IMR-90 (cell line): ENCODE data around the gene SLC10A6. TPM values are rescaled to one million over a fixed set of nuclear protein-coding genes. Genes with fewer than 3 reads are reported as not detected.

Experiments used
- ATAC-seq: fragments of 200-7000 bp; cut with Tn5 transposase; 2 replicates; pipeline ENCODE4 v1.9.1; 2020; ENCODE audit warnings: low read depth, mild to moderate bottlenecking, moderate library complexity
- BruUV-seq: library from RNA; stranded (reverse); fragments of 400-500 nt; replicated peaks from 2 replicates; lab custom pipeline; 2021; lab: Mats Ljungman, UMichigan
- CTCF ChIA-PET: fragments of 300-600 bp; formaldehyde crosslinking; extraction: SDS; loops from one replicate; lab custom pipeline; 2021; ENCODE audit warnings: antibody characterized with exemption; lab: Yijun Ruan, JAX
- POLR2A ChIA-PET: fragments of 300-600 bp; sonication (Branson Sonifier 250); formaldehyde crosslinking; loops from one replicate; lab custom pipeline; 2022; ENCODE audit warnings: antibody characterized with exemption; ENCODE audit not compliant: unreplicated experiment; lab: Charles Lee
- DNase-seq: peaks from one replicate; pipeline ENCODE4 v3.0.0; 2013
- H2AFZ ChIP-seq: replicated peaks from 2 replicates; pipeline ENCODE3; 2013; ENCODE audit warnings: low read length, mild to moderate bottlenecking; ENCODE audit not compliant: poor library complexity
- H2AK5ac ChIP-seq: 2 replicates; pipeline ENCODE4 v1.6.1; 2013; ENCODE audit warnings: low read depth, low read length, inconsistent platforms
- H2AK9ac ChIP-seq: replicated peaks from 2 replicates; pipeline ENCODE3; 2013; ENCODE audit warnings: mild to moderate bottlenecking, low read depth, low read length, moderate library complexity; ENCODE audit not compliant: poor library complexity
- H2BK120ac ChIP-seq: 2 replicates; pipeline ENCODE4 v1.6.1; 2013; ENCODE audit warnings: low read depth, low read length, inconsistent platforms
- H2BK15ac ChIP-seq: 3 replicates; pipeline ENCODE4 v1.6.1; 2013; ENCODE audit warnings: low read depth, low read length, inconsistent platforms
- H2BK20ac ChIP-seq: 2 replicates; pipeline ENCODE4 v1.6.1; 2013; ENCODE audit warnings: low read depth, mild to moderate bottlenecking, inconsistent platforms, low read length, moderate library complexity
- H2BK5ac ChIP-seq: 2 replicates; pipeline ENCODE4 v1.6.1; 2013; ENCODE audit warnings: mild to moderate bottlenecking, low read depth, low read length, inconsistent platforms; ENCODE audit not compliant: poor library complexity, severe bottlenecking
- H3K14ac ChIP-seq: replicated peaks from 2 replicates; pipeline ENCODE4 v1.6.1; 2013; ENCODE audit warnings: low read depth, low read length, inconsistent platforms
- H3K18ac ChIP-seq: 2 replicates; pipeline ENCODE4 v1.6.1; 2013; ENCODE audit warnings: low read depth, low read length, control low read depth
- H3K23ac ChIP-seq: 2 replicates; pipeline ENCODE4 v1.6.1; 2013; ENCODE audit warnings: low read depth, low read length, inconsistent platforms
- H3K27ac ChIP-seq: 2 replicates; pipeline ENCODE4 v1.5.1; 2013; ENCODE audit warnings: mild to moderate bottlenecking, control low read depth, low read length; ENCODE audit not compliant: insufficient read depth
- H3K27me3 ChIP-seq: 2 replicates; pipeline ENCODE4 v1.6.1; 2013; ENCODE audit warnings: low read length; ENCODE audit not compliant: control insufficient read depth, insufficient read depth
- H3K36me3 ChIP-seq: 2 replicates; pipeline ENCODE4 v1.6.1; 2013; ENCODE audit warnings: low read length, mixed read lengths; ENCODE audit not compliant: control insufficient read depth, insufficient read depth
- H3K4ac ChIP-seq: 2 replicates; pipeline ENCODE4 v1.6.1; 2013; ENCODE audit warnings: low read depth, low read length, inconsistent platforms
- H3K4me1 ChIP-seq: 2 replicates; pipeline ENCODE4 v1.6.1; 2013; ENCODE audit warnings: low read length, mixed read lengths; ENCODE audit not compliant: control insufficient read depth, insufficient read depth
- H3K4me2 ChIP-seq: 2 replicates; pipeline ENCODE4 v1.6.1; 2013; ENCODE audit warnings: low read depth, mild to moderate bottlenecking, control low read depth, low read length, moderate library complexity
- H3K4me3 ChIP-seq: 2 replicates; pipeline ENCODE4 v1.5.1; 2013; ENCODE audit warnings: low read depth, mild to moderate bottlenecking, control low read depth, low read length, moderate library complexity; ENCODE audit not compliant: insufficient read depth
- H3K56ac ChIP-seq: 2 replicates; pipeline ENCODE4 v1.6.1; 2013; ENCODE audit warnings: low read length, inconsistent platforms; ENCODE audit not compliant: insufficient read depth; ENCODE audit errors: extremely low read depth
- H3K79me1 ChIP-seq, 2 experiments: 2 replicates each; pipeline ENCODE4 v1.6.1; 2013; ENCODE audit warnings: low read length in 2 of 2, inconsistent platforms in 1 of 2, low read depth in 1 of 2
- H3K9ac ChIP-seq: 2 replicates; pipeline ENCODE4 v1.6.1; 2013; ENCODE audit warnings: low read depth, low read length, control low read depth
- H3K9me1 ChIP-seq: 2 replicates; pipeline ENCODE4 v1.6.1; 2013; ENCODE audit warnings: low read length, inconsistent platforms; ENCODE audit not compliant: insufficient read depth
- H3K9me3 ChIP-seq: 2 replicates; pipeline ENCODE4 v1.6.1; 2013; ENCODE audit warnings: low read length; ENCODE audit not compliant: control insufficient read depth, insufficient read depth
- H4K20me1 ChIP-seq: 2 replicates; pipeline ENCODE4 v1.6.1; 2013; ENCODE audit warnings: low read length, inconsistent platforms; ENCODE audit not compliant: insufficient read depth
- H4K5ac ChIP-seq: 2 replicates; pipeline ENCODE4 v1.6.1; 2013; ENCODE audit warnings: mild to moderate bottlenecking, low read depth, low read length, control low read depth
- H4K8ac ChIP-seq, 2 experiments: 2 replicates each; pipeline ENCODE4 v1.6.1; 2013; ENCODE audit warnings: low read depth in 2 of 2, low read length in 2 of 2, control low read depth in 1 of 2, inconsistent platforms in 1 of 2
- H4K91ac ChIP-seq: 2 replicates; pipeline ENCODE4 v1.6.1; 2013; ENCODE audit warnings: low read depth, low read length, inconsistent platforms; ENCODE audit not compliant: insufficient read depth
- FOS ChIP-seq: fragments of 150-350 bp; IDR thresholded peaks from 2 replicates; pipeline ENCODE4 v1.6.1; 2016; ENCODE audit warnings: low read depth, low read length
- MAFK ChIP-seq: IDR thresholded peaks from 2 replicates; pipeline ENCODE4 v1.6.1; 2012; ENCODE audit warnings: low read depth, low read length, improper control_type of control experiment
- MXI1 ChIP-seq: IDR thresholded peaks from 2 replicates; pipeline ENCODE4 v1.6.1; 2012; ENCODE audit warnings: low read depth, mild to moderate bottlenecking, low read length, moderate library complexity, borderline replicate concordance
- NFE2L2 ChIP-seq: fragments of 150-350 bp; IDR thresholded peaks from 2 replicates; pipeline ENCODE4 v1.6.1; 2016; ENCODE audit warnings: low read depth, mild to moderate bottlenecking, low read length
- SMC3 ChIP-seq: fragments of 150-350 bp; IDR thresholded peaks from 2 replicates; pipeline ENCODE4 v1.6.1; 2016; ENCODE audit warnings: low read depth, mild to moderate bottlenecking, antibody characterized with exemption, low read length, moderate library complexity
- dilution Hi-C: fragments of 300-500 bp; cut with HindIII; formaldehyde crosslinking; loops from one replicate; pipeline ENCODE4 v1.14.3; 2018; ENCODE audit warnings: low sequenced_read_pairs; ENCODE audit not compliant: unreplicated experiment
- in situ Hi-C: fragments of 300-500 bp; cut with MboI; formaldehyde crosslinking; loops from 3 replicates; pipeline ENCODE4 v1.14.3; 2019; ENCODE audit warnings: low sequenced_read_pairs, inconsistent platforms, mixed read lengths
- intact Hi-C: fragments of 100-400 bp; cut with micrococcal nuclease; formaldehyde crosslinking; loops from 2 replicates; pipeline ENCODE4 v1.10.0; 2022
- polyA plus RNA-seq, 3 experiments: library from polyadenylated mRNA; depleted of rRNA; stranded (reverse); fragments of >200 nt; gene quantifications; 2 replicates each; pipeline ENCODE4 v1.2.3, GENCODE V29; 2012; ENCODE audit warnings: low replicate concordance in 1 of 3
- total RNA-seq: library from RNA; depleted of rRNA; stranded (reverse); fragments of >200 nt; gene quantifications from 2 replicates; pipeline ENCODE4 v1.2.3, GENCODE V29; 2012
- TF ChIP-seq, protein P1 (sequence below): fragments of 150-350 bp; IDR thresholded peaks from 2 replicates; pipeline ENCODE4 v1.6.1; 2016; ENCODE audit warnings: low read depth, mild to moderate bottlenecking, low read length, moderate library complexity, borderline replicate concordance
- TF ChIP-seq, protein P2 (sequence below): conservative IDR thresholded peaks from 2 replicates; pipeline ENCODE4 v1.5.1; 2012; ENCODE audit warnings: mild to moderate bottlenecking, low read depth, low read length, improper control_type of control experiment
- TF ChIP-seq, protein P3 (sequence below): fragments of 150-350 bp; IDR thresholded peaks from 2 replicates; pipeline ENCODE4 v1.6.1; 2017; ENCODE audit warnings: mild to moderate bottlenecking, antibody characterized with exemption, low read length, low read depth

The SLC10A6 gene
- total and polyA plus RNA-seq, 2 of the 4 experiments (the other 2 are of a cell fraction): not detected

DNA sequence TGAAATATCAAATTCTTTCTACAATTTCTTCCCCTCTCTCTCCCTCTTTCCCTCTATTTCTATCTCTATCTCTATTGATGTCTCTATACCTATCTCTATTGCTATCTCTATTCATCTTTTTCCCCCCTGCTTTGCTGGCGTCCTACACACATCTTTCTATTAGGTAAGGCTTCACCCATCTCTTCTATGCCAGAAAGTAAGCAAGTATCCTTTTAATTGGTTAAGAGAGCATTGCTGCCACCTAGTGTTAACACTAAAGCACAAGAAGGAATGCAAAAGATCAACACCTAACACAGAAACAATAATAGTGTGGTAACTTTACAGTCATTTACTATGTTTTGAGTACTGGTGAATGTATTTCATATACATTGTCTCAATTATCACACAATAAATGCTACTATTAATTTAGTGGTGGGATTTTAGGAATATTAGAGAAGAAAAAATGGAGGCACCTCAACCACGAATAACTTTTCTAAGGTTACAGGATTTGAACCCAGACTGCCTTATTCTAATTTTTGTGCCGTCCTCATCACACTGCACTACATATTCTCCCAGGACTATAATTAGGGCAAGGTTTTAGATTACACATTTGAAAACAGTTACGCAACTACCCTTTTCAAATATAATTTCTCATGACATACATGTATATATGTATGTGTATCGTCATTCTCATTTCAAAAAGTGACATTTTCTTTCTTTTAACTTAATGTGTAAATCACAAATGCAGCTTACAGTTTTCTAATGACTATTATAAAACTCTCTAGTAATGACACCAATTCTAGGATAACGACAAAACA is 46.7 kb upstream of the SLC10A6 start (continued):
- TF ChIP-seq, protein P1, sequence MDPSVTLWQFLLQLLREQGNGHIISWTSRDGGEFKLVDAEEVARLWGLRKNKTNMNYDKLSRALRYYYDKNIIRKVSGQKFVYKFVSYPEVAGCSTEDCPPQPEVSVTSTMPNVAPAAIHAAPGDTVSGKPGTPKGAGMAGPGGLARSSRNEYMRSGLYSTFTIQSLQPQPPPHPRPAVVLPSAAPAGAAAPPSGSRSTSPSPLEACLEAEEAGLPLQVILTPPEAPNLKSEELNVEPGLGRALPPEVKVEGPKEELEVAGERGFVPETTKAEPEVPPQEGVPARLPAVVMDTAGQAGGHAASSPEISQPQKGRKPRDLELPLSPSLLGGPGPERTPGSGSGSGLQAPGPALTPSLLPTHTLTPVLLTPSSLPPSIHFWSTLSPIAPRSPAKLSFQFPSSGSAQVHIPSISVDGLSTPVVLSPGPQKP: no peak

DNA sequence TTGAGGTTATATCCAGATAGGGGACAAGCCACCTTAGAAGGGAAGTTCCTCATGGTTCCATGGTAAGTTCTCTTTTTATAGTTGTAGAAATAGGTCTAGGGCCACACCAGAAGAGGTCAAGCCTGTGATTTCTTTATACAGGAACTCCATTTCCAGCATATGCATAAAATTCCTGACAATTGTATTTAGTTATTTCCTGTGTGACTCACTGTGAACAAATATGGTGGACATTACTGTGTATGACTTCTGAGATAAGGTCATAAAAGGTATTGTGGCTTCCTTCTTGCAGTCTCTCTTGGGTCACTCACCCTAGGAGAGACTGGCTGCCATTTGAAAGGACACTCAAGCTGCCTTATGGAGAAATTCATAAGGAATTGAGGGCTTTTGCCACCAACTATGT is 45.3 kb upstream of the SLC10A6 start:
- H2AK9ac ChIP-seq: peak overlapping the region; percentile 20
- H3K27ac ChIP-seq: no peak overlapping the region
- H3K79me1 ChIP-seq: no peaks in the 10 kb centered on the region
- H3K27me3 ChIP-seq: no peaks in the 10 kb centered on the region
- H4K20me1 ChIP-seq: no peaks in the 10 kb centered on the region
- peak overlapping the region in 1 of 2 experiments; percentile 74; a peak in 3 of 4 replicates for H4K8ac ChIP-seq
- 0 out of 2 replicates have a peak overlapping the region, but pooled peaks have one; percentile 12 for H4K5ac ChIP-seq
- peak overlapping the region; percentile 50; the same call in 1 of the 2 replicates for H3K14ac ChIP-seq
- ChIA-PET CTCF (interaction anchor here (0.6 to 1.1 kb wide), 3 partner anchors 70 to 396 kb away, joined by 3 to 5 read pairs (median 3); no protein-coding TSS in a partner anchor), POLR2A (no interaction called here)
- no peak overlapping the region for H2AK5ac ChIP-seq
- no peak overlapping the region for H3K4me3 ChIP-seq
- peak overlapping the region; percentile 65 for H2AFZ ChIP-seq
- DNase-seq (peak; percentile 39), ATAC-seq (no peak)
- no peak overlapping the region for H4K91ac ChIP-seq
- in situ Hi-C loops: loop anchor here (10.0 kb wide), 1 partner anchor 300 kb away; the partner anchor contains the start of gene PTPN13
- no peak overlapping the region; the same call in 1 of the 2 replicates for H3K18ac ChIP-seq
- peak overlapping the region; percentile 80; the same call in 1 of the 2 replicates for H3K4ac ChIP-seq
- peaks cover 5% of the 10 kb centered on the region for H3K4me1 ChIP-seq
- peaks cover 4% of the 10 kb centered on the region; the same call in 1 of the 2 replicates for H3K9me1 ChIP-seq
- no peak overlapping the region for H3K9ac ChIP-seq
- BruUV-seq: no TSS peak
- H3K23ac ChIP-seq: 0 out of 2 replicates have a peak overlapping the region, but pooled peaks have one; percentile 5
- H3K56ac ChIP-seq: no peak overlapping the region; the same call in 1 of the 2 replicates
- dilution Hi-C loops: no loop called here
- H3K9me3 ChIP-seq: no peaks in the 10 kb centered on the region; the same call in 1 of the 2 replicates
- no peak overlapping the region for H3K4me2 ChIP-seq
- peak overlapping the region; percentile 76 for H2BK120ac ChIP-seq
- peak overlapping the region; percentile 68; the same call in 1 of the 3 replicates for H2BK15ac ChIP-seq
- intact Hi-C loops: loop anchor here (5.0 kb wide), 1 partner anchor 62 kb away; no protein-coding TSS in a partner anchor
- H3K36me3 ChIP-seq: no peaks in the 10 kb centered on the region
- H2BK20ac ChIP-seq: peak overlapping the region; percentile 63
- peak overlapping the region; percentile 32 for H2BK5ac ChIP-seq
- TF ChIP-seq NFE2L2: no peak
- no peak for TF ChIP-seq FOS
- TF ChIP-seq, protein P1: no peak
- no peak for TF ChIP-seq SMC3
- no peak for TF ChIP-seq MAFK
- TF ChIP-seq, protein P2, sequence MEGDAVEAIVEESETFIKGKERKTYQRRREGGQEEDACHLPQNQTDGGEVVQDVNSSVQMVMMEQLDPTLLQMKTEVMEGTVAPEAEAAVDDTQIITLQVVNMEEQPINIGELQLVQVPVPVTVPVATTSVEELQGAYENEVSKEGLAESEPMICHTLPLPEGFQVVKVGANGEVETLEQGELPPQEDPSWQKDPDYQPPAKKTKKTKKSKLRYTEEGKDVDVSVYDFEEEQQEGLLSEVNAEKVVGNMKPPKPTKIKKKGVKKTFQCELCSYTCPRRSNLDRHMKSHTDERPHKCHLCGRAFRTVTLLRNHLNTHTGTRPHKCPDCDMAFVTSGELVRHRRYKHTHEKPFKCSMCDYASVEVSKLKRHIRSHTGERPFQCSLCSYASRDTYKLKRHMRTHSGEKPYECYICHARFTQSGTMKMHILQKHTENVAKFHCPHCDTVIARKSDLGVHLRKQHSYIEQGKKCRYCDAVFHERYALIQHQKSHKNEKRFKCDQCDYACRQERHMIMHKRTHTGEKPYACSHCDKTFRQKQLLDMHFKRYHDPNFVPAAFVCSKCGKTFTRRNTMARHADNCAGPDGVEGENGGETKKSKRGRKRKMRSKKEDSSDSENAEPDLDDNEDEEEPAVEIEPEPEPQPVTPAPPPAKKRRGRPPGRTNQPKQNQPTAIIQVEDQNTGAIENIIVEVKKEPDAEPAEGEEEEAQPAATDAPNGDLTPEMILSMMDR: no peak
- TF ChIP-seq, protein P3, sequence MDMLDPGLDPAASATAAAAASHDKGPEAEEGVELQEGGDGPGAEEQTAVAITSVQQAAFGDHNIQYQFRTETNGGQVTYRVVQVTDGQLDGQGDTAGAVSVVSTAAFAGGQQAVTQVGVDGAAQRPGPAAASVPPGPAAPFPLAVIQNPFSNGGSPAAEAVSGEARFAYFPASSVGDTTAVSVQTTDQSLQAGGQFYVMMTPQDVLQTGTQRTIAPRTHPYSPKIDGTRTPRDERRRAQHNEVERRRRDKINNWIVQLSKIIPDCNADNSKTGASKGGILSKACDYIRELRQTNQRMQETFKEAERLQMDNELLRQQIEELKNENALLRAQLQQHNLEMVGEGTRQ: no peak
- no peak for TF ChIP-seq MXI1
